ENCODE results near the gene GLA. TPM values are rescaled to one million over a fixed set of nuclear protein-coding genes. Genes with fewer than 3 reads are reported as not detected.

GLA gene
- total RNA-seq, 2 donors from 2014 or later: 63.8 to 98.2 TPM

DNA sequence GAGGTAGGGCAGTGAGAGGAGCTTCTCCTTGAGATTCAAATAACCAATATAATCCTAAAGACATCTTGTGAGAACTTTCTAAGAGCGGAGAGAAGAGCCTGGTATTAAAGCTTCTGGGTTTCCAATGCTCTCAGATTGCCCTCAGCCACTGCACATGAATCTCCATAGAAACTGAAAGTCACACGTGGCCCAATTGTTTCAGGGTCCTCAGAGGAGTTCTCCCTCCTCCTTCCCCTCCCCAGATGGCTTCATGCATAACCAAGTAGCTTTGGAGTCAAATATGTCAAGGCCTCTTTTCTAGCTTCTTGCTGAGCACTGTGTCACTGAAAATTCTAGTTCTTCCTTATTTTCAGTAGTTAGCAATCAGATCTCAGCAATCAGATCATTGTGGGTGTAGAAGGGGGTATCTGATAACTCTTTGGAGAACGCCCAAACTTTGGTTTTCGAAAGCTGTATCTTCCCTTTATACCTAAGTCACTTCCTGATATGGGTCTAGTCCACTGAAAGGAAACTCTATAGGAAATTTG is 24.0 kb downstream of the GLA start:
- no peaks in the 10 kb centered on the region for H3K36me3 Mint-ChIP-seq
- no peaks in the 10 kb centered on the region for H3K9me3 Mint-ChIP-seq
- no peak overlapping the region for H3K27ac Mint-ChIP-seq
- DNase-seq (ENCODE audit: low spot score in 2 of 2): no peak
- no peak for ATAC-seq

DNA sequence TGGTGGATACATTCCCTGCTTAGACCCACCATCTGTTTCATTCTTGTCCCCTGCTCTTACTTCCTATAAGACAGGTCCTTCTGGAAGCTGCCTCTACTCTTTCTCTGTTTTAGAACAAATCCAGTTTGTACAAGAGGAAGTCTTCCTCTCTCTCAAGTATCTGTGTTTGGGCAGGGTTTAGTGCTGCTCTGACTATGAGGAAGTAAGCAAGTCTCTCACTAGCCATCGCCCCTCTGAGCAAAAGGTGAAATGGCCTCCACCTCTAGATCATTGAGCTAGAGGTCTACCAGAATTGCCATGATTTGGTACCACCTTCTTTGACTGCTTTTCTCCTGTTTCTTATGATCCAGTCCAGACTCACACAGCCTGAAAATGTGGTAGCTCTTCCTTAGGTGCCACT is 30.2 kb downstream of the GLA start:
- no peaks in the 10 kb centered on the region for H3K36me3 Mint-ChIP-seq

DNA sequence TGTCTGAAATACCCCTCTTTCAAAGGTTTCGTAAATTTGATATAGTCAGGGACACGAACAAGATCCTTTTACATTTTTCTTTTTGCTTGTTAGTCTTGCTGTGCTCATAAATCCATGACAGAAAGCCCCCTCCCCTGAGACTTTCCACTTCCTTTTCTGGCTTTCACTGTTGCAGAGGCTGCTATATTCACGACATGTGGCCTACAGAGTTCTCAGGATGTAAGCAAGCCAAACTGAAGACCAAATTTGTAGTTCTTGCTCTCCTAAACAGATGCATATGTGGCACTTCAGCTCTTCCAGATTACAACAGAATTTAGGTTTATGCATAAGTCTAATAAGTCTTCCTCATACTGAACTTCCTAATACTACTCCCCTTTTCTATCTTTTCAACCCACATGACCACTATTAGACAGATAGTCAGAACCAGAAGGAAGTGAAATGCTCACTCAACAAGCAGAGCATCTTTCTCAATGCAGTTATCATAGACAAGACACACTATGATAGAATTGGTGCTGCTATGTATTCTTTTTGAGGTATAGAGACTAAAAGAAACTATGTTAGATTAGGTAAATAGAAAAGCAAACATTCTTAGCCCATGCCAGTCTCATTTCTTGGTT is 36.7 kb downstream of the GLA start:
- no peaks in the 10 kb centered on the region for H3K9me3 Mint-ChIP-seq
- no peak for ATAC-seq

More for the DNA sequence above, 30.2 kb downstream of the GLA start:
- no peak for ATAC-seq
- H3K27ac Mint-ChIP-seq: no peak overlapping the region
- DNase-seq (ENCODE audit: low spot score in 2 of 2): no peak
- no peaks in the 10 kb centered on the region for H3K9me3 Mint-ChIP-seq

DNA sequence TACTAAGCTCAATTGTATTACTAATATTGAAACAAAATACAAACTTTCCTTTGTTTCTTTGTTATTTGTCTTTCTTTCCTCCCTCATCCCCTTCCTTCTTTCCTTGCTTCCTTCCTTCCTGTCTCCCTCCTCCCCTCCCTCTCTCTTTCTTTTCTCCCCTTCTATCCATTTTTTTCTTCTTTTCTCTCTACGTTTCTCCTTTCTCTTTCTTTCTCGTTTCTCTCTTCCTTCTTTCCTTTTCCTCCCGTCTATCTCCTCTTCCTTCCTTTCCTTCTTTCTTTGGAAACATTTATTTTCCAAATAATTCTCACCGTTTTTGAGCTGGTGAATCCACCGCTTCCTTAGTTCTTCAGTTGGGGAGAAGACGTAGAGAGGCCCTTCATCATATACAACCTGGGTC is 38.0 kb downstream of the GLA start:
- no peaks in the 10 kb centered on the region for H3K36me3 Mint-ChIP-seq
- no peak overlapping the region for H3K27ac Mint-ChIP-seq
- H3K9me3 Mint-ChIP-seq: no peaks in the 10 kb centered on the region
- no peak for DNase-seq (ENCODE audit: low spot score in 2 of 2)
- no peak for ATAC-seq

More for the DNA sequence above, 36.7 kb downstream of the GLA start:
- Mint-ChIP-seq H3K27ac (no peak overlapping the region), H3K36me3 (no peaks in the 10 kb centered on the region)
- DNase-seq (ENCODE audit: low spot score in 2 of 2): no peak

DNA sequence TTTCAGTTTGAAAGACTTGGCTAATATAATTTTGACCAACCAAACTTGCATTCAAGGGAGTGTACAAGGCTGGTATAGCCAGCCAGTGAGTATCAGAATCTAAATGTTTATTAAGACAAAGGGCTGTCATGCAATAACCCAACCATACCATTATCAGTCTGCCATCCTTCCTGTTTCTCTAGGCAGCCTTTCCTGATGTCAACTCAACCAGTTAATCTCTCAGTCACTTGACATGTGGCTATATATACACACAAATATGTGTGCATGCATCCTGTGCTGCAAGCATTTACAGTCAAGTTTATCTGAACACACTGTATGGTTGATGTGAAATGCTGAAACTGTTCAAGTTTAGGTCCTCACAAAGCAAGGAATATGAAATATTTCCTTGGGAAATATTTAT is 38.9 kb downstream of the GLA start:
- DNase-seq (ENCODE audit: low spot score in 2 of 2) (no peak), ATAC-seq (no peak)
- Mint-ChIP-seq H3K36me3 (no peaks in the 10 kb centered on the region), H3K27ac (no peak overlapping the region), H3K9me3 (no peaks in the 10 kb centered on the region)

DNA sequence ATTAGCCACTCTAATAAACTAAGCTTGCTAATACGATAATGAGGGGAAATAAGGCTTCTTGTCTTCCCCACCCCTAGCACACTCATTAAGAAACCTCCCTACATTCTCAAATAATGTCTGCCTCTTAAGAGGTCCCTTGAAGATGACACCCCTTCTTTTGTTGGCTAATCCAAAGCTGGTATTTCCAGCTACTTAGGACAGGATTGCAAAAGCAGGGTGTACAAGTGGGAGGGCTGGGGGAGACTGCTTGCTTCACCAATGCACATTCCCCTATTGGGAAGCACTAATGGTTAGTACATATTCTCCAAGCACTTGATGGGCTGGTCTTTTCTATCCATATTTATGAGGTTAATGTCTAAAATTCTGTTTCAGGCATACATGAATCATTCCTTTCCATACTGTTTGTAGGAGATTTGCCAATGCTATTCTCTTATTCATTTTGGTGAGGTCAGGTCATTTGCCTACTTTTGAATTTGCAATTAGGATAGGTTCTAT is 42.4 kb downstream of the GLA start:
- ATAC-seq (no peak), DNase-seq (ENCODE audit: low spot score in 2 of 2) (no peak)
- H3K9me3 Mint-ChIP-seq: no peaks in the 10 kb centered on the region
- no peaks in the 10 kb centered on the region for H3K36me3 Mint-ChIP-seq
- H3K27ac Mint-ChIP-seq: no peak overlapping the region

DNA sequence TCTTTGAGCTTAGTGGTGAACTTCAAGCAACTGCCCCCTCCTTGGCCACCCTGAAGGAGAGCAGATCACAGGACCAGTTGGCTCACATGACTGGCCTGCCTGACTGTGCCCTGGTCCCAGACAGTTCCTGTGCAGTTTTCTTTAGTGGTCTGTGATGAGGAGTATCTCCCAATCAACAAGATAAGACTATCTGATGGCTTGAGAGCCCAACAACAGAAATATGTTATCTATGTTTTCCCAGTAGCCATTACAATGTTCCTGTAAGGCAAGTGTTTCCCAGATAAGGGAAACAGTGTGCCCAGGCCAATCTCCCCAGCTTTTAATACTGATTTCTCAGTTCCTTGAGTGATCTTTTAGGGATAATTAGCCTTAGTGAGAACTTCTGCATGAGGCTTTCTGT is 45.0 kb downstream of the GLA start:
- no peak overlapping the region for H3K27ac Mint-ChIP-seq
- DNase-seq (ENCODE audit: low spot score in 2 of 2) (no peak), ATAC-seq (no peak)
- H3K9me3 Mint-ChIP-seq: no peaks in the 10 kb centered on the region
- no peaks in the 10 kb centered on the region for H3K36me3 Mint-ChIP-seq

DNA sequence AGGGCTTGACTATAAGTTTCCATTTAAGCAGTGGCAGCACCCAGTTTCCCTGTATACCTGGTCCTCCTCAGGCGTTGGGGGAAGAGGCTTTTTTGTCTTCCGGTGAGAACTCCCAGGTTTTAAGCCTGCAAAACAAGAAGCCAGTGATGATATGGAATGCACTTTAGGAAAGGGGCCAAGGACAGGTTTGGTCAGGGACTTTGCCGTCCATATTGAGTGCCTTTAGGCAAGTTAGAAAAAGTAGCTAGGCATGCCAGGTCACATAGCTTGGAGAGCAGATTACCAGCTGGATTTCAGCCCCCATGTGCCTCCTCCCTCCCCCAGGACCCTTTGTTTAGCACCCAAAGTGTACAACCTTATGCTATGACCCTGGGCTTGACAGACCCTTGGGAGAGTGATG is 45.6 kb downstream of the GLA start:
- no peak for ATAC-seq
- DNase-seq (ENCODE audit: low spot score in 2 of 2): no peak
- H3K36me3 Mint-ChIP-seq: no peaks in the 10 kb centered on the region
- no peak overlapping the region for H3K27ac Mint-ChIP-seq
- H3K9me3 Mint-ChIP-seq: no peaks in the 10 kb centered on the region

DNA sequence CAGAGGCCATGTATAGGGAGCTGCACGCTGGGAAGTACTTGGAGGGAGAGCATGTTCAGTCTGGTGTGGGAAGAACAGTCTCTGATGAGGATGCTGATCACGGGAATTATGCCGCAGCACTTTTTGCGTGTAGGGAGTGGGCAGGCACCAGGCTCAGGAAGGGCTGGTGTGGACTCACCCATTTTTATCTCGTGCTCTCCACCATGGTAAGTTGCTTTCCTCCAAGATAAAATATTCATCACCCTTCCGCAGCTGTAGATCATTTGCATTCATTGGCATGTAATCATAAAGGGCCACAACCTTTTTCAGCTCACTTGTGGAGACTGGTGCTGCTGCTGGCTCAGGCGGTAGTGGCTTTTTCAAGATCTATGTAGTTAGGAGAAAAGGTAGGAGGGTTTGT is 47.3 kb downstream of the GLA start:
- DNase-seq (ENCODE audit: low spot score in 2 of 2): no peak
- ATAC-seq: no peak
- H3K27ac Mint-ChIP-seq: no peak overlapping the region
- H3K36me3 Mint-ChIP-seq: no peaks in the 10 kb centered on the region
- H3K9me3 Mint-ChIP-seq: no peaks in the 10 kb centered on the region

DNA sequence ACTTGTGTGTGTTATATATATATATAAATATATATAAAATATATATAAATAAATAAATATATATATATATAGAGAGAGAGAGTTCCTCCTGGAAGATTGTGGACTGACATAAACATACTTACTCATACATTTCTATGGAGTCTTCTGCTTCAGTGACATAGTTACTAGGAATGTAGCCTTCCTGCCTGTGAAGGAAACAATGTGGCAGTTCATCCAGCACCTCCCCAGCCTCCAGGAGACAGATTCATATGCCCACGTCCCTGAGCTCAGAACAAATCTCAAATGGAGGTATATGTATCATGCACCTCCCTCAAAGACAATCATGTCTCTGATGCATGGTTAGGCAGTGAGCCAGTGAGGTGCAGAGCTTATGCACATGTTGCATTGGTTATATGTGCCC is 47.8 kb downstream of the GLA start:
- no peaks in the 10 kb centered on the region for H3K9me3 Mint-ChIP-seq
- DNase-seq (ENCODE audit: low spot score in 2 of 2) (no peak), ATAC-seq (no peak)
- no peaks in the 10 kb centered on the region for H3K36me3 Mint-ChIP-seq
- no peak overlapping the region for H3K27ac Mint-ChIP-seq

DNA sequence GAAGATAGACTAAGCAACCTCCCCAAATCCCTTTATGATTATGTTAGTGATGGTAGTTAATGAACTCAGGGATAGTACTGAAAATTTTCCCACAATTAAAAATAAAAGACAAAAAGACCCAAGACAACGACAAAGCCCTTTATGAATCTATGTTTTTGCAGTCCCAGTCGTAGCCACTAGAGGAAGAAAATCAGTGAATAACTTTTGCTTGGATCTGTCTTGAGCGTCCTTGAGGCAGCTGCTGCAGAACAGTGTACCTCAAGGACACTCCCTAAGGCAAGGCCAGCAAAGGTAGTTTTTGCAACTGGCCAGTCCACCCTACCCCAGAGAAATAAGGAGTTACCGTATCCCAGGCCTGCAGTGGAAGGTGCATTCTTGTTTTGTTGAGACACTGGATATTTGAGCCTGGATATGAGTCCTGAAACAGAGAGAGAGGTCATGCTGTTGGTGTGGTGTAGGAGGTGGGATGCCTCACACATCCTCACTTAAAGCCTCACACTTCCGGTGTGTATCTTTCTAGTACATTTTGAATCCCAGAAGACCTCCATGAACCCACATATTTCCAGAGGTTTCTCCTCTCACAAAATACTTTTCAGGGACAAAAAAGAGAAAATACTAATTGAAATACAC is 50.4 kb downstream of the GLA start:
- no peaks in the 10 kb centered on the region for H3K36me3 Mint-ChIP-seq
- no peak for ATAC-seq
- DNase-seq (ENCODE audit: low spot score in 2 of 2): no peak
- H3K9me3 Mint-ChIP-seq: no peaks in the 10 kb centered on the region
- H3K27ac Mint-ChIP-seq: no peak overlapping the region

DNA sequence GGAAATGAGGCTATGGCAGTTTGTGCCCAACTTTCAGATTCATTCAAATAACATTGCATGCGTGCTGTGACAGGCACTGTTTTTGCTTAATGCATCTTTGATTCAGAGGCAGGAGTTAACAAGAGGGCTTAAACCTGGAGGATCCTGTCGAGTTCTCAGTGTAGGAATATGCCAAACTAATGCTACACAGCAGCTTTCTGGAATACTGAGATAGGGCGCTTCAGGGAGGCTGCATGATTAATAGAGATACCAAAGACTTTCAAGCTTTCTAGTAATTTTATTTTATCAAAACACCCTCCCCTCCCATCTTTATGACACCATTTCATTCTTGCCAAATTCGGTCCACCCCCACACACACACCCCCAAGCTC is 58.5 kb downstream of the GLA start:
- no peaks in the 10 kb centered on the region for H3K9me3 Mint-ChIP-seq
- H3K27ac Mint-ChIP-seq: peak overlapping the region; percentile 92 to 97
- peaks cover 7 to 16% of the 10 kb centered on the region in 2 donors for H3K36me3 Mint-ChIP-seq
- ATAC-seq (no peak), DNase-seq (ENCODE audit: low spot score in 2 of 2) (no peak)

DNA sequence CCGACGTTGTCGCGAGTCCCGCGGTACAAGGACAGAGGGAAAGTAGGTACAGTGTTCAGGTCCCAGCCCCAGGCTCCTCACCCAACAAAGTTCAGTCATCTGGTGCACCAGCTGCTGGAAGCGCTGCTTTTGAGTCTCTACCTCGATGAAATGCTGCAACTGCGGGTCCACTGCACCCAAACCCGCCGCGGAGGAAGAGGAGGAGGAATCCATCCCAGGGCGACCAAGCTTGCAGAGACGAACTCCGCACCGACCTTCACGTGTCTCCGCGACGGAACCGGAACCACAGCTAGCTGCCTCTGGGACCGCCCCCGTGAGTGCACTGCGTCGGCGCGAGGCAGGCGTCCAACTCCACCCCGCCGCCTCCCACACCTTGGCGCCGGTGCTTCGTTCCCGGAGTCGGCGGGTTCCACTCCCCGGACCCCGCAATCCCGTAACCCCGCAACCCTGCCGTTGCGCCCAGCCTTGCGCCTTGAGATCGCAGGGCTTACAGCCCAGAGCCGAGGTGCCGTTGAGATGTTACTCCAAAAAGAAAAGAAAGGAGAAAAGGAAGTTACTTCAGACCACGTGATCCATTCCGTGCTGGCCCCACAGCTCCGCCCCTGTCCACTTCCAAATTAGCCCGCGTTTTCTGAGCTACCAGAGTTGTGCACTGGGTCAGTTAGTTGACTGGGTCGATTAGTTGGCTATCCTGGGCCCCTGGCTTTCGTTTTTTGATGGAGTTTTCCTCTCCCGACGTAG is 59.1 kb downstream of the GLA start, which contains the start of gene TIMM8A:
TSS of gene TIMM8A (minus strand) at position 291 of the 741 bp plus-strand sequence. CDS start at position 213, 78 bp downstream.
- H3K9me3 Mint-ChIP-seq: no peaks in the 10 kb centered on the region
- H3K36me3 Mint-ChIP-seq: peaks cover 9 to 16% of the 10 kb centered on the region in 2 donors
- DNase-seq (ENCODE audit: low spot score in 2 of 2): peak; percentile 66 to 82
- ATAC-seq: peak; percentile 99
- peak within 1 kb of the TSS; percentile 92 to 97 for H3K27ac Mint-ChIP-seq

DNA sequence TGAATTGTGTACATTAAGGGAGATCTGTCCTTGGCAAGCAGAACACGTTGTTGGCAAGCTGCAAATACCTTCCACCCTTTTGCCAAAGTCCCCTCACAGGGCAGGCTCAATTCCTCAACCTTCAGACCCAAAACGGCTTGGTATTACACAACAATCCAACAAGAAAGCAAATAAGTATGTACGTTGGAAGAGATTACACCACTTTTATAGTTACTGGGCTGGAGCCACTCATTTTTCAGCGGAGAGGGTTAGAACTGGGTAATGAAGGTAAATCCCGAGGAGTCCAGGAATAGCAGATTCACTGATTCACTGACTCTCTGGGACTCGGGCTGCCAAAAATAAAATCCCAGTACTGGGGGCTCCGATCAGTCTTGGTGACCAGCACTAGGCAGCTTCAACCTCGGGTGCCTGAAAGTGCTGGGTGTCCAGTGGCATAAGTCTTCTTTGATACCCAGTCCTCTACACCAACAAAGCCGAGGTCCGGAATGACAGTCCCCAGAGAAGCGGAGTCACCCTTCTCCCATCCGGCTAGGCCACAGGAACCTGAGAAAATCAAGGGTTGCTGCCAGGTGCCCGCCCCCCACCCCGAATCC is 59.8 kb downstream of the GLA start:
- ATAC-seq (peak in 1 of 2 donors; percentile 4), DNase-seq (ENCODE audit: low spot score in 2 of 2) (no peak)
- H3K9me3 Mint-ChIP-seq: no peaks in the 10 kb centered on the region
- H3K36me3 Mint-ChIP-seq: peaks cover 9 to 16% of the 10 kb centered on the region in 2 donors
- peak overlapping the region in 1 of 2 donors; percentile 92 for H3K27ac Mint-ChIP-seq
